H9 (cell line): ENCODE results near the gene HKDC1. TPM values are rescaled to one million over a fixed set of nuclear protein-coding genes. Genes with fewer than 3 reads are reported as not detected.

ENCODE experiments used
- DNase-seq: peaks from one replicate; pipeline ENCODE4 v3.0.0-alpha.2; 2017
- H2AFZ ChIP-seq: one replicate; pipeline ENCODE4 v1.6.1; 2013; ENCODE audit warnings: mild to moderate bottlenecking, low read length, control low read depth, moderate library complexity
- H2AK5ac ChIP-seq: 2 replicates; pipeline ENCODE4 v1.6.1; 2013; ENCODE audit warnings: low read length, control low read depth, mixed read lengths; ENCODE audit not compliant: insufficient read length
- H2BK120ac ChIP-seq: one replicate; pipeline ENCODE4 v1.6.1; 2013; ENCODE audit warnings: low read depth, mild to moderate bottlenecking, low read length, control low read depth, inconsistent platforms; ENCODE audit not compliant: poor library complexity, severe bottlenecking
- H2BK12ac ChIP-seq: 2 replicates; pipeline ENCODE4 v1.6.1; 2013; ENCODE audit warnings: low read length, control low read depth, mixed read lengths, low read depth; ENCODE audit not compliant: insufficient read length
- H2BK15ac ChIP-seq: 2 replicates; pipeline ENCODE4 v1.6.1; 2013; ENCODE audit warnings: low read depth, low read length, control low read depth
- H2BK20ac ChIP-seq: one replicate; pipeline ENCODE4 v1.6.1; 2013; ENCODE audit warnings: low read depth, mild to moderate bottlenecking, low read length, control low read depth, inconsistent platforms; ENCODE audit not compliant: poor library complexity, severe bottlenecking
- H2BK5ac ChIP-seq: 2 replicates; pipeline ENCODE4 v1.6.1; 2013; ENCODE audit warnings: low read length, control low read depth, mixed read lengths; ENCODE audit not compliant: insufficient read length
- H3K14ac ChIP-seq: 2 replicates; pipeline ENCODE4 v1.6.1; 2013; ENCODE audit warnings: low read length, control low read depth; ENCODE audit not compliant: insufficient read depth
- H3K18ac ChIP-seq: 2 replicates; pipeline ENCODE4 v1.6.1; 2013; ENCODE audit warnings: low read depth, mild to moderate bottlenecking, mixed read lengths, low read length, control low read depth; ENCODE audit not compliant: insufficient read length
- H3K23ac ChIP-seq: 2 replicates; pipeline ENCODE4 v1.6.1; 2013; ENCODE audit warnings: low read length, control low read depth, mixed read lengths, low read depth; ENCODE audit not compliant: insufficient read length
- H3K23me2 ChIP-seq: 2 replicates; pipeline ENCODE4 v1.6.1; 2013; ENCODE audit warnings: low read depth, mild to moderate bottlenecking, mixed read lengths, low read length, control low read depth; ENCODE audit not compliant: insufficient read length, poor library complexity, severe bottlenecking
- H3K27ac ChIP-seq: 2 replicates; pipeline ENCODE4 v1.5.1; 2013; ENCODE audit warnings: low read length, control low read depth, mixed read lengths, low read depth; ENCODE audit not compliant: insufficient read length
- H3K27me3 ChIP-seq: 2 replicates; pipeline ENCODE4 v1.6.1; 2013; ENCODE audit warnings: low read length, control low read depth, inconsistent platforms; ENCODE audit not compliant: insufficient read depth
- H3K4ac ChIP-seq: 2 replicates; pipeline ENCODE4 v1.6.1; 2013; ENCODE audit warnings: low read depth, mild to moderate bottlenecking, control low read depth, inconsistent platforms, low read length, moderate library complexity
- H3K4me1 ChIP-seq: 2 replicates; pipeline ENCODE4 v1.6.1; 2013; ENCODE audit warnings: low read length, control low read depth, inconsistent platforms; ENCODE audit not compliant: insufficient read depth
- H3K4me2 ChIP-seq: 2 replicates; pipeline ENCODE4 v1.6.1; 2013; ENCODE audit warnings: low read length, control low read depth, mixed read lengths; ENCODE audit not compliant: insufficient read length, insufficient read depth
- H3K56ac ChIP-seq: 2 replicates; pipeline ENCODE4 v1.6.1; 2013; ENCODE audit warnings: low read depth, mild to moderate bottlenecking, mixed read lengths, low read length, control low read depth; ENCODE audit not compliant: insufficient read length
- H3K79me1 ChIP-seq: 2 replicates; pipeline ENCODE4 v1.6.1; 2013; ENCODE audit warnings: low read depth, mild to moderate bottlenecking, moderate library complexity, low read length, control low read depth, inconsistent platforms; ENCODE audit not compliant: insufficient read depth, poor library complexity, severe bottlenecking
- H3K79me2 ChIP-seq: 2 replicates; pipeline ENCODE4 v1.6.1; 2013; ENCODE audit warnings: low read length, control low read depth, inconsistent platforms; ENCODE audit not compliant: insufficient read depth
- H3K9ac ChIP-seq: 2 replicates; pipeline ENCODE4 v1.6.1; 2013; ENCODE audit warnings: low read length, control low read depth, mixed read lengths; ENCODE audit not compliant: insufficient read length; ENCODE audit errors: extremely low read depth
- H3K9me3 ChIP-seq: one replicate; pipeline ENCODE4 v1.6.1; 2013; ENCODE audit warnings: low read depth, low read length, inconsistent platforms; ENCODE audit not compliant: control insufficient read depth
- H3T11ph ChIP-seq: one replicate; pipeline ENCODE4 v1.6.1; 2013; ENCODE audit warnings: mild to moderate bottlenecking, low read length, control low read depth, inconsistent platforms
- H4K20me1 ChIP-seq: one replicate; pipeline ENCODE4 v1.6.1; 2013; ENCODE audit not compliant: control insufficient read depth, insufficient read length, insufficient read depth
- H4K5ac ChIP-seq: 2 replicates; pipeline ENCODE4 v1.6.1; 2013; ENCODE audit warnings: low read depth, mild to moderate bottlenecking, mixed read lengths, low read length, control low read depth; ENCODE audit not compliant: insufficient read length
- H4K8ac ChIP-seq: replicated peaks from 2 replicates; pipeline ENCODE4 v1.6.1; 2013; ENCODE audit warnings: low read length, control low read depth, mixed read lengths, low read depth; ENCODE audit not compliant: insufficient read length
- H4K91ac ChIP-seq: 2 replicates; pipeline ENCODE4 v1.6.1; 2013; ENCODE audit warnings: low read depth, mild to moderate bottlenecking, moderate library complexity, mixed read lengths, low read length, control low read depth; ENCODE audit not compliant: insufficient read length
- H3K27ac Mint-ChIP-seq, 3 experiments: 2 replicates in 2 of 3; 3 replicates in 1 of 3; pipeline ENCODE4 v1.8.0; 2020 to 2021; ENCODE audit warnings: mixed read lengths in 3 of 3, mild to moderate bottlenecking in 1 of 3, moderate library complexity in 1 of 3
- H3K27me3 Mint-ChIP-seq: 2 replicates; pipeline ENCODE4 v1.8.0; 2021; ENCODE audit warnings: low read depth, mild to moderate bottlenecking, moderate library complexity, mixed read lengths
- H3K36me3 Mint-ChIP-seq, 3 experiments: 2 replicates in 2 of 3; 3 replicates in 1 of 3; pipeline ENCODE4 v1.8.0; 2020 to 2021; ENCODE audit warnings: low read depth in 3 of 3, mixed read lengths in 3 of 3; ENCODE audit not compliant: insufficient read depth in 1 of 3
- H3K4me1 Mint-ChIP-seq, 2 experiments: 2 replicates each; pipeline ENCODE4 v1.8.0; 2020; ENCODE audit warnings: mixed read lengths in 2 of 2
- H3K4me3 Mint-ChIP-seq, 2 experiments: 2 replicates in 1 of 2; 3 replicates in 1 of 2; pipeline ENCODE4 v1.8.0; 2020 to 2021; ENCODE audit warnings: mild to moderate bottlenecking in 2 of 2, mixed read lengths in 2 of 2, moderate library complexity in 1 of 2
- H3K9me3 Mint-ChIP-seq, 2 experiments: 2 replicates in 1 of 2; 3 replicates in 1 of 2; pipeline ENCODE4 v1.8.0; 2020; ENCODE audit warnings: mild to moderate bottlenecking in 2 of 2, mixed read lengths in 2 of 2, moderate library complexity in 1 of 2
- CTCF ChIP-seq: fragments of 200-600 bp; sonication (generic); conservative IDR thresholded peaks from 3 replicates; pipeline ENCODE4 v1.8.0; 2021; ENCODE audit warnings: antibody characterized with exemption, mild to moderate bottlenecking
- WGBS: extraction: QIAGEN DNeasy Blood & Tissue Kit; methylation state at CpG from one replicate; pipeline ENCODE4 v1.1.7; 2013; ENCODE audit warnings: missing lambda C conversion rate, low lambda C conversion rate, mixed read lengths; ENCODE audit not compliant: insufficient read length; ENCODE audit errors: extremely low coverage; 5-methylcytosine and 5-hydroxymethylcytosine counted together
- long read RNA-seq: library from polyadenylated mRNA; unstranded; transcript quantifications from one replicate; pipeline ENCODE4 v2.0.0, GENCODE V29; 2020
- total RNA-seq: library from RNA; stranded (reverse); gene quantifications from 2 replicates; pipeline ENCODE4 v1.2.1, GENCODE V29; 2021

The HKDC1 gene
- total RNA-seq: 0.31 TPM in 1 of 2 replicates, not detected in the other
- long read RNA-seq, partial matches to known transcripts: 1 of 2 reads
- long read RNA-seq, other reads (novel, unspliced or antisense): 1 of 2 reads

- H3K4ac ChIP-seq: no peak within 1 kb of the TSS
- H2BK12ac ChIP-seq: no peak within 1 kb of the TSS
- H3K9ac ChIP-seq: no peak within 1 kb of the TSS
- no peaks in the 10 kb centered on the region for H3K36me3 Mint-ChIP-seq
- no peak within 1 kb of the TSS for H2BK20ac ChIP-seq
- no peak within 1 kb of the TSS for H3K4me3 Mint-ChIP-seq
- no peak within 1 kb of the TSS for H3K56ac ChIP-seq
- no peaks in the 10 kb centered on the region for H3K79me2 ChIP-seq
- DNase-seq: no peak
- TF ChIP-seq CTCF: no peak
- H2BK15ac ChIP-seq: no peak within 1 kb of the TSS
- no peak within 1 kb of the TSS for H3K4me2 ChIP-seq
- H3K4me1 ChIP-seq: peaks cover 4% of the 10 kb centered on the region; the same call in 1 of the 2 replicates
- H2AK5ac ChIP-seq: no peak within 1 kb of the TSS
- WGBS: no CpG with 5 or more reads among the region's 8 CpGs
- H2BK120ac ChIP-seq: no peak within 1 kb of the TSS
- no peaks in the 10 kb centered on the region for H3K27me3 Mint-ChIP-seq
- no peak within 1 kb of the TSS for H3K23ac ChIP-seq
- H4K5ac ChIP-seq: no peak within 1 kb of the TSS
- H3K23me2 ChIP-seq: no peaks in the 10 kb centered on the region
- no peak within 1 kb of the TSS for H3T11ph ChIP-seq
- no peak within 1 kb of the TSS for H4K91ac ChIP-seq
- H3K9me3 Mint-ChIP-seq: no peaks in the 10 kb centered on the region
- H3K9me3 ChIP-seq: no peaks in the 10 kb centered on the region
- no peak within 1 kb of the TSS for H4K8ac ChIP-seq
- H2BK5ac ChIP-seq: no peak within 1 kb of the TSS
- H2AFZ ChIP-seq: no peak within 1 kb of the TSS
- peaks cover 10% of the 10 kb centered on the region in 2 experiments for H3K4me1 Mint-ChIP-seq
- H3K27me3 ChIP-seq: no peaks in the 10 kb centered on the region
- no peak within 1 kb of the TSS for H3K27ac ChIP-seq
- H3K14ac ChIP-seq: no peak within 1 kb of the TSS
- no peaks in the 10 kb centered on the region for H4K20me1 ChIP-seq
- no peak within 1 kb of the TSS for H3K18ac ChIP-seq
- no peaks in the 10 kb centered on the region for H3K79me1 ChIP-seq
- no peak within 1 kb of the TSS for H3K27ac Mint-ChIP-seq
Measured at GRCh38 chr10:69220041-69220451, at the start of gene HKDC1. HKDC1 (plus strand) TSS chr10:69220332; CDS start chr10:69220436, 104 bp downstream.
